K562 (cell line): Measurements from ENCODE around the gene CTBP2. TPM values are rescaled to one million over a fixed set of nuclear protein-coding genes. Genes with fewer than 3 reads are reported as not detected.

Source experiments
- BRD4 ChIP-seq: fragments of 200-600 bp; sonication (generic); IDR thresholded peaks from 2 replicates; pipeline ENCODE4 v1.6.1; 2017; ENCODE audit warnings: inconsistent platforms
- CC2D1A ChIP-seq: fragments of 450-650 bp; IDR thresholded peaks from 2 replicates; pipeline ENCODE4 v1.6.1; 2017; ENCODE audit warnings: mild to moderate bottlenecking
- NR3C1 ChIP-seq: sonication (generic); formaldehyde crosslinking; IDR thresholded peaks from 2 replicates; pipeline ENCODE4 v1.8.1; 2022; ENCODE audit warnings: missing genetic modification reagents
- TFAP4 ChIP-seq: sonication (generic); formaldehyde crosslinking; IDR thresholded peaks from 2 replicates; pipeline ENCODE4 v1.8.0; 2022; ENCODE audit warnings: missing genetic modification reagents, mild to moderate bottlenecking, moderate library complexity, borderline replicate concordance
- U2AF1 ChIP-seq: fragments of 200-400 bp; formaldehyde crosslinking; optimal IDR thresholded peaks from 2 replicates; pipeline ENCODE3; 2017; ENCODE audit warnings: mild to moderate bottlenecking, low read depth, low read length, moderate library complexity
- ZFPM2 ChIP-seq: fragments of 250-450 bp; sonication (Bioruptor Pico); IDR thresholded peaks from 2 replicates; pipeline ENCODE4 v1.5.1; 2022; ENCODE audit warnings: mild to moderate bottlenecking
- ZNF609 ChIP-seq: sonication (generic); formaldehyde crosslinking; IDR thresholded peaks from 2 replicates; pipeline ENCODE4 v1.8.1; 2023; ENCODE audit warnings: missing genetic modification reagents, mild to moderate bottlenecking, borderline replicate concordance
- polyA plus RNA-seq, 8 experiments: library from polyadenylated mRNA; depleted of rRNA in 4 of 8; stranded (reverse) in 5 of 8; unstranded in 3 of 8; fragments of >200 nt; fragmentation: Nextera tagmentation in 2 of 8; fragmentation: Illumina TruSeq in 1 of 8; extraction: Ambion mirVana in 2 of 8; extraction: Trizol in 1 of 8; gene quantifications; 2 replicates each; pipeline versions ENCODE4 v1.2.1 to v1.2.3, GENCODE V29; 2011 to 2014; ENCODE audit warnings: inconsistent platforms in 1 of 8, missing spikeins in 1 of 8
- total RNA-seq, 7 experiments: library from RNA; depleted of rRNA in 6 of 7; stranded (reverse); fragments of >200 nt in 6 of 7; fragmentation: Illumina TruSeq in 2 of 7; extraction: Trizol in 2 of 7; gene quantifications; 2 replicates each; pipeline versions ENCODE4 v1.2.1 to v1.2.3, GENCODE V29; 2011 to 2021; ENCODE audit warnings: low replicate concordance in 1 of 7

Gene CTBP2
- total and polyA plus RNA-seq, 9 of the 15 experiments (the other 6 are each of a cell fraction or from before 2014, with no cell fraction given), result 1.3 to 8.8 (median 5.1) TPM

- no peak for TF ChIP-seq ZNF609 (CRISPR knock-in tag)
- no peak for TF ChIP-seq CC2D1A
- no peak for TF ChIP-seq ZFPM2 (CRISPR knock-in tag)
- TF ChIP-seq TFAP4 (CRISPR knock-in tag), result no peak
- TF ChIP-seq U2AF1, result no peak
- no peak for TF ChIP-seq NR3C1 (CRISPR knock-in tag)
- no peak for TF ChIP-seq BRD4
Observed at GRCh38 chr10:124997306-124997705, 163.1 kb downstream of the CTBP2 start (continued).
